ENCODE results near the gene SPRTN.

DNA sequence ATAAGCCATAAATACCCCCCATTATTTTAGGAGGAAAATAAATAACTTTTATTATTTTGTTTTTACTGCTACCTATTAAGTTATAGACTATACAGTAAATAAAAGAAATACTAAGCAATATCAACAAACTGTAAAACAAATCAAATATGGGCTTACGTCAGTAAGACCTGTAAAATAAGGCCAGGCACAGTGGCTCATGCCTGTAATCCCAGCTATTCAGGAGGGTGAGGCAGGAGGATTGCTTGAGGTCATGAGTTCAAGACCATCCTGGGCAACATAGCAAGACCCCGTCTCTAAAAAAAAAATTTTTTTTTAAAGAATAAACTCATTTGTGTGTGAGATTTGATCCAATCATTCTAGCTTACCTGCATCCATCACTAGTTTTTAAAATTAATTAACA lies 66.2 kb downstream of the SPRTN start:
- TF ChIP-seq ZFX (IDR thresholded peaks at IDR 0.05; ENCODE audit: borderline replicate concordance) (no peak), CTCF (IDR thresholded peaks at IDR 0.05) (no peak)
